Measurements from ENCODE around the gene PIGU. TPM values are rescaled to one million over a fixed set of nuclear protein-coding genes. Genes with fewer than 3 reads are reported as not detected.

PIGU gene
- total and polyA plus RNA-seq, 9 of the 15 experiments (the other 6 are each of a cell fraction or from before 2014, with no cell fraction given): 6.5 to 100 (median 28.1) TPM

GRCh38 chr20:34578521-34578920, 98.4 kb downstream of the PIGU start:
- in situ Hi-C loops (cut with MboI) (no loop called here), intact Hi-C loops (cut with micrococcal nuclease) (no loop called here)
- Histone ChIP-seq H3K9me1 (ENCODE audit: control insufficient read depth, insufficient read depth, low read length) (no peaks in the 10 kb centered on the region), H3K27ac (ENCODE audit: extremely low read depth, low read depth, low read length) (no peak overlapping the region), H4K20me1 (replicated peaks; ENCODE audit: control insufficient read depth, insufficient read depth, low read length) (no peaks in the 10 kb centered on the region; the same call in 1 of the 2 replicates), H3K9me3 (replicated peaks; ENCODE audit: control insufficient read depth, insufficient read depth, low read depth, low read length) (no peaks in the 10 kb centered on the region), H3K9ac (ENCODE audit: insufficient read depth in 1 of 2, low read depth in 2 of 2, low read length in 2 of 2) (peak overlapping the region in 1 of 2 experiments; percentile 3; a peak in 1 of 4 replicates), H3K4me3 (no peak overlapping the region), H2AFZ (ENCODE audit: low read depth, low read length) (no peak overlapping the region), H3K79me2 (ENCODE audit: control insufficient read depth, insufficient read depth, low read length) (no peaks in the 10 kb centered on the region), H3K4me2 (ENCODE audit: insufficient read depth, low read length) (no peak overlapping the region), H3K4me1 (replicated peaks in 1 of 2; ENCODE audit: control insufficient read depth in 2 of 2, insufficient read depth in 2 of 2, low read length in 2 of 2) (no peaks in the 10 kb centered on the region), H3K36me3 (ENCODE audit: control insufficient read depth, insufficient read depth, low read length) (peaks cover 26% of the 10 kb centered on the region; the same call in 2 of the 3 replicates), H3K27me3 (ENCODE audit: control insufficient read depth in 2 of 2, insufficient read depth in 2 of 2, low read length in 2 of 2) (no peaks in the 10 kb centered on the region)
- ChIA-PET CTCF (ENCODE audit: low intra/inter-chr PET ratio) (interaction anchor here (0.6 kb wide), 1 partner anchor 218 kb away, joined by 3 read pairs; no protein-coding TSS in a partner anchor), POLR2A (no interaction called here)
- BruUV-seq (replicated peaks): no TSS peak
- no peak for DNase-seq (ENCODE audit: extremely low read depth in 1 of 4, low spot score in 3 of 4)
- FAIRE-seq: no peak
- no peak for ATAC-seq
- 80% methylated on average over 6 of the region's 6 CpGs for WGBS (ENCODE audit: insufficient coverage, low coverage, missing lambda C conversion rate)
- TF ChIP-seq ZC3H4 (CRISPR knock-in tag; IDR thresholded peaks at IDR 0.05; ENCODE audit: borderline replicate concordance) (no peak), FIP1L1 (IDR thresholded peaks at IDR 0.05; ENCODE audit: low read depth, low read length, poor library complexity, severe bottlenecking) (no peak), LEF1 (IDR thresholded peaks at IDR 0.05) (no peak), PRMT5 (CRISPR knock-in tag; IDR thresholded peaks at IDR 0.05) (no peak), RNF219 (CRISPR knock-in tag; IDR thresholded peaks at IDR 0.05) (no peak), HMG20A (CRISPR knock-in tag; conservative IDR thresholded peaks at IDR 0.05) (no peak), ZNF224 (CRISPR knock-in tag; IDR thresholded peaks at IDR 0.05) (no peak)
- TF ChIP-seq, protein P1, sequence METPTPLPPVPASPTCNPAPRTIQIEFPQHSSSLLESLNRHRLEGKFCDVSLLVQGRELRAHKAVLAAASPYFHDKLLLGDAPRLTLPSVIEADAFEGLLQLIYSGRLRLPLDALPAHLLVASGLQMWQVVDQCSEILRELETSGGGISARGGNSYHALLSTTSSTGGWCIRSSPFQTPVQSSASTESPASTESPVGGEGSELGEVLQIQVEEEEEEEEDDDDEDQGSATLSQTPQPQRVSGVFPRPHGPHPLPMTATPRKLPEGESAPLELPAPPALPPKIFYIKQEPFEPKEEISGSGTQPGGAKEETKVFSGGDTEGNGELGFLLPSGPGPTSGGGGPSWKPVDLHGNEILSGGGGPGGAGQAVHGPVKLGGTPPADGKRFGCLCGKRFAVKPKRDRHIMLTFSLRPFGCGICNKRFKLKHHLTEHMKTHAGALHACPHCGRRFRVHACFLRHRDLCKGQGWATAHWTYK (CRISPR knock-in tag; IDR thresholded peaks at IDR 0.05): no peak
- TF ChIP-seq, protein P2, sequence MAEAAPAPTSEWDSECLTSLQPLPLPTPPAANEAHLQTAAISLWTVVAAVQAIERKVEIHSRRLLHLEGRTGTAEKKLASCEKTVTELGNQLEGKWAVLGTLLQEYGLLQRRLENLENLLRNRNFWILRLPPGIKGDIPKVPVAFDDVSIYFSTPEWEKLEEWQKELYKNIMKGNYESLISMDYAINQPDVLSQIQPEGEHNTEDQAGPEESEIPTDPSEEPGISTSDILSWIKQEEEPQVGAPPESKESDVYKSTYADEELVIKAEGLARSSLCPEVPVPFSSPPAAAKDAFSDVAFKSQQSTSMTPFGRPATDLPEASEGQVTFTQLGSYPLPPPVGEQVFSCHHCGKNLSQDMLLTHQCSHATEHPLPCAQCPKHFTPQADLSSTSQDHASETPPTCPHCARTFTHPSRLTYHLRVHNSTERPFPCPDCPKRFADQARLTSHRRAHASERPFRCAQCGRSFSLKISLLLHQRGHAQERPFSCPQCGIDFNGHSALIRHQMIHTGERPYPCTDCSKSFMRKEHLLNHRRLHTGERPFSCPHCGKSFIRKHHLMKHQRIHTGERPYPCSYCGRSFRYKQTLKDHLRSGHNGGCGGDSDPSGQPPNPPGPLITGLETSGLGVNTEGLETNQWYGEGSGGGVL (CRISPR knock-in tag; IDR thresholded peaks at IDR 0.05): no peak
- TF ChIP-seq, protein P3, sequence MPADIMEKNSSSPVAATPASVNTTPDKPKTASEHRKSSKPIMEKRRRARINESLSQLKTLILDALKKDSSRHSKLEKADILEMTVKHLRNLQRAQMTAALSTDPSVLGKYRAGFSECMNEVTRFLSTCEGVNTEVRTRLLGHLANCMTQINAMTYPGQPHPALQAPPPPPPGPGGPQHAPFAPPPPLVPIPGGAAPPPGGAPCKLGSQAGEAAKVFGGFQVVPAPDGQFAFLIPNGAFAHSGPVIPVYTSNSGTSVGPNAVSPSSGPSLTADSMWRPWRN (IDR thresholded peaks at IDR 0.05; ENCODE audit: low read depth): no peak

All from K562 (cell line).